Fibroblast of lung (primary cell): ENCODE measurements around the gene TAS1R3. TPM values are rescaled to one million over a fixed set of nuclear protein-coding genes. Genes with fewer than 3 reads are reported as not detected.

Experiments
- DNase-seq, 2 donors: peaks; one replicate each; pipeline versions ENCODE4 v3.0.0 to v3.0.0-alpha.2; 2010; ENCODE audit warnings: low read depth in 2 of 2
- H2AFZ ChIP-seq: 2 replicates; pipeline ENCODE4 v1.5.1; 2012; ENCODE audit warnings: low read length, control low read depth, inconsistent platforms
- H3K27ac ChIP-seq: 2 replicates; pipeline ENCODE4 v1.5.1; 2011; ENCODE audit warnings: low read length, control low read depth; ENCODE audit not compliant: insufficient read depth
- H3K27me3 ChIP-seq: 2 replicates; pipeline ENCODE4 v1.5.1; 2011; ENCODE audit warnings: mild to moderate bottlenecking, low read length; ENCODE audit not compliant: control insufficient read depth, insufficient read depth
- H3K36me3 ChIP-seq: 2 replicates; pipeline ENCODE4 v1.5.1; 2011; ENCODE audit warnings: low read length; ENCODE audit not compliant: control insufficient read depth, insufficient read depth
- H3K4me1 ChIP-seq: 2 replicates; pipeline ENCODE4 v1.5.1; 2011; ENCODE audit warnings: low read length; ENCODE audit not compliant: control insufficient read depth, insufficient read depth; ENCODE audit errors: extremely low read depth
- H3K4me2 ChIP-seq: 2 replicates; pipeline ENCODE4 v1.5.1; 2011; ENCODE audit warnings: low read length, control low read depth; ENCODE audit not compliant: insufficient read depth; ENCODE audit errors: extremely low read depth
- H3K4me3 ChIP-seq, 4 experiments: fragments of 200-600 bp in 1 of 4; sonication (generic) in 1 of 4; replicated peaks in 1 of 4; 2 replicates each; pipeline ENCODE4 v1.5.1; 2011 to 2016; ENCODE audit warnings: low read length in 4 of 4, low read depth in 3 of 4, mild to moderate bottlenecking in 3 of 4, control low read depth in 2 of 4, inconsistent platforms in 1 of 4, mixed read lengths in 1 of 4; ENCODE audit not compliant: insufficient read depth in 1 of 4; ENCODE audit errors: control extremely low read depth in 1 of 4
- H3K79me2 ChIP-seq: 2 replicates; pipeline ENCODE4 v1.5.1; 2012; ENCODE audit warnings: mild to moderate bottlenecking, low read length, inconsistent platforms; ENCODE audit not compliant: control insufficient read depth, insufficient read depth
- H3K9ac ChIP-seq: 2 replicates; pipeline ENCODE4 v1.5.1; 2011; ENCODE audit warnings: mild to moderate bottlenecking, low read length, control low read depth; ENCODE audit not compliant: insufficient read depth
- H3K9me3 ChIP-seq: 2 replicates; pipeline ENCODE4 v1.5.1; 2012; ENCODE audit warnings: low read depth, low read length; ENCODE audit not compliant: control insufficient read depth, insufficient read depth
- H4K20me1 ChIP-seq: 2 replicates; pipeline ENCODE4 v1.5.1; 2011; ENCODE audit warnings: low read length; ENCODE audit not compliant: control insufficient read depth, insufficient read depth; ENCODE audit errors: extremely low read depth
- CTCF ChIP-seq, 2 donors: IDR thresholded peaks in 1 of 2; conservative IDR thresholded peaks in 1 of 2; 1 replicate in 1 of 2; 2 replicates in 1 of 2; pipeline ENCODE4 v1.5.1; 2011 to 2012; ENCODE audit warnings: low read length in 2 of 2, control low read depth in 1 of 2, inconsistent platforms in 1 of 2, low read depth in 1 of 2, mild to moderate bottlenecking in 1 of 2
- EZH2 ChIP-seq: IDR thresholded peaks from 2 replicates; pipeline ENCODE4 v1.5.1; 2012; ENCODE audit warnings: low read length, control low read depth, mild to moderate bottlenecking; ENCODE audit errors: missing control alignments
- polyA plus RNA-seq, 2 donors: library from polyadenylated mRNA; depleted of rRNA in 1 of 2; stranded (reverse) in 1 of 2; unstranded in 1 of 2; fragments of >200 nt; gene quantifications; 2 replicates each; pipeline ENCODE4 v1.2.1, GENCODE V29; 2011 to 2012; ENCODE audit warnings: missing spikeins in 1 of 2
- total RNA-seq: library from RNA; depleted of rRNA; stranded (reverse); fragments of >200 nt; gene quantifications from 2 replicates; pipeline ENCODE4 v1.2.1, GENCODE V29; 2014

Gene TAS1R3
- total and polyA plus RNA-seq, 2 donors (not counting 1 experiment from before 2014, with no cell fraction given), result 0.02 to 0.17 TPM

DNA sequence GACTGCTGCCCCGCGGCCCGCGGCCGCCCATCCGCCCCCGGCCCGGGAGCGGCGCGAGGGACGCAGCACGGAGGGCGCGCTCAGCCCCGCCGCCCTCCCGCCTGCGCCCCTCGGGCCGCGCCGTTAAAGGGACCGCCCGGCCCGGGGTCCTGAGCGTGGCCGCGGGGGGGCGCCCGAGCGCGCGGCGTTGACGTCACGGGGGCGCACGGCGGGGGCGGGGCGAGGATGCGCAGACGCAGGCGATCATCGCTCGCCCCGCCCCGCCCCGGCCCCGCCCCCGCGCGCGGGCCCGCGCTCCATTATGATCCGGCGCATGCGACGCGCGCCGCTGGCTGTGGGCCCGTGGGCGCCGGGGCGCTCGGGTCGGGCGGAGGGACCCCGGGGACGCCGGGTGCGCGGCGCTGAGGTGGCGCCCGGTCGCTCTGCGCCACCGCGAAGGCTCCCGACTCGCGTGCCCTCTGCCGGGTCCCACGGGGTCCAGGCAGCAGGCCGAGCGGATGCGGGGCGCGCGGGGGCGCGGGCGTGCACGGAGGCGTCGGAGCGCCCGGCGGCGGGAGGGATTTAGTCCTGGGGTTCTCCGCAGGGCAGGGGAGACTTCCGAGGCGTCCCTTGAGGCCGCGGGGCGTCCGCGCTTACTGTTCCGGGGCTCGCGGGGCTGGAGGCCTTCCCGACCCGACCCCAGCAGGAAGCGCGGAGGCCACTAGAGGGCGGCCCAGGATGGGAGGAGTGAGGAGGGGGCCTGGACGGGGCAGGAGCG is 18.4 kb downstream of the TAS1R3 start, which contains the start of gene DVL1:
DVL1 (minus strand) TSS at position 163 of the 757 bp plus-strand sequence. CDS start 353 bp downstream, outside the sequence.
- H3K27ac ChIP-seq, result peak within 1 kb of the TSS; percentile 66
- H3K9me3 ChIP-seq, result no peaks in the 10 kb centered on the region
- H3K9ac ChIP-seq, result peak within 1 kb of the TSS; percentile 69
- H3K79me2 ChIP-seq, result peaks cover 69% of the 10 kb centered on the region
- TF ChIP-seq EZH2 (no peak), CTCF (conservative IDR thresholded peaks at IDR 0.05 in 1 of 2, IDR thresholded peaks at IDR 0.05 in 1 of 2; ENCODE audit: low read depth in 1 of 2, low read length in 2 of 2) (peak; percentile 8 to 28)
- peaks cover 42% of the 10 kb centered on the region for H3K4me1 ChIP-seq
- peak within 1 kb of the TSS; percentile 89 for H3K4me2 ChIP-seq
- H3K4me3 ChIP-seq, result peak within 1 kb of the TSS; percentile 74 to 82 (median 78)
- no peaks in the 10 kb centered on the region for H4K20me1 ChIP-seq
- peak; percentile 62 to 77 for DNase-seq
- H2AFZ ChIP-seq, result no peak within 1 kb of the TSS
- no peaks in the 10 kb centered on the region for H3K27me3 ChIP-seq
- peaks cover 20% of the 10 kb centered on the region for H3K36me3 ChIP-seq

GRCh38 chr1:1351511-1352427 is 20.7 kb downstream of the TAS1R3 start:
- Histone ChIP-seq H2AFZ (no peak overlapping the region), H3K9ac (no peak overlapping the region), H4K20me1 (no peaks in the 10 kb centered on the region), H3K27ac (peak overlapping the region; percentile 18), H3K27me3 (no peaks in the 10 kb centered on the region), H3K4me2 (peak overlapping the region; percentile 44), H3K79me2 (peaks cover 67% of the 10 kb centered on the region), H3K4me3 (peak overlapping the region in 1 of 4 experiments; percentile 45), H3K4me1 (peaks cover 19% of the 10 kb centered on the region), H3K9me3 (no peaks in the 10 kb centered on the region), H3K36me3 (peaks cover 25% of the 10 kb centered on the region)
- DNase-seq, result peak; percentile 55 to 71
- TF ChIP-seq CTCF (conservative IDR thresholded peaks at IDR 0.05 in 1 of 2, IDR thresholded peaks at IDR 0.05 in 1 of 2; ENCODE audit: low read depth in 1 of 2, low read length in 2 of 2) (no peak), EZH2 (no peak)
